Astrocyte of the spinal cord (primary cell): ENCODE results near the gene MTA1.

Source experiments
- DNase-seq: peaks from one replicate; pipeline ENCODE4 v3.0.0; 2011; ENCODE audit warnings: low read depth, low spot score
- H3K4me3 ChIP-seq: 2 replicates; pipeline ENCODE4 v1.5.1; 2011; ENCODE audit warnings: low read depth, mild to moderate bottlenecking, low read length, moderate library complexity
- in situ Hi-C: cut with HindIII; loops from 2 replicates; pipeline ENCODE4 v1.10.0; 2017; ENCODE audit warnings: low sequenced_read_pairs
- TF ChIP-seq, protein P1 (sequence below): IDR thresholded peaks from 2 replicates; pipeline ENCODE4 v1.5.1; 2012; ENCODE audit warnings: low read depth, mild to moderate bottlenecking, low read length, inconsistent platforms

MTA1 gene

DNA sequence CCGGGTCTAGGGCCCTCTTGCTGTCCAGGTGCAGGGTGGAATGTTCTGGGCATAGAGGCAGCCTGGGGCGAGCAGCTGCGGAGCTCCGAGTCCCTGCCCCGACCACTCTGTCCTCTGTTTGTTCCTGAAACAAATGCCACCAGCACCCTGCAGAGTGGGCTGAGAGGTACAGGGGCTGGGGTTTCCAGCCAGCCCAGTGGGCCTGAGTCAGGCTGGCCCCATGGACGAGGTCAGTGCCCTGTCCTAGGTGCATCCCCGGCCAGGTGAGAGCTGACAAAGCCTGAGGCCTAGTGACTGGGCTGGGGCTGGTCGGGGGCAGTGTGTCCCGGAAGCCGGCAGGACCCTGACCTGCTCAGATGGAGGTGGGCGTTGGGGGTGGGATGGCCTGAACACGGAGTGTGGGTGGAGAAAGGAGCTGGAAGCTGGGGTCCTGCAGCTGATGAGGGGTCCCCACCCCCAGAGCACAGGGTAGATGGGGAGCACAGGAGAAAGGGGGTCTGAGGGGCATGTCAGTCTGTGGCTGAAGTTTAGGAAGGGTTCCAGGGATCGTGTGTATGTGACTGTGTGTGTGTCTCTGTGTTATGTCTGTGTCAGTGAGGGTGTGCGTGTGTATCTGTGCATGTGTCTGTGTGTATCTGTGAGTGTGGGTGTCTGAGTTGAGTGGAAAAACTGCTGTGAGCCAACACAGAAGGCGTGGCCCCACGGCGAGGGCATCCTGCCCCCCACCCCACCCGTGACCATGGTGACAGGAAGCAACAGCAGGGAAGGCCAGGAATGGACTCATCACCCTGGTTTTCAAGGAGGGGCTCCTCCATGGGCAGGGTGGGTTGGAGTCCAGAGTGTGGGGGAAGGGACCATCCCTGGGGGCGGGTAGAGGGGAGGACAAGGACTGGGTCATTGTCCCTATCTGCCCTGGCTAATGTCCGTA is 64.7 kb downstream of the MTA1 start:
- no peak overlapping the region for H3K4me3 ChIP-seq
- in situ Hi-C loops = no loop called here
- no peak for DNase-seq
- TF ChIP-seq, protein P1, sequence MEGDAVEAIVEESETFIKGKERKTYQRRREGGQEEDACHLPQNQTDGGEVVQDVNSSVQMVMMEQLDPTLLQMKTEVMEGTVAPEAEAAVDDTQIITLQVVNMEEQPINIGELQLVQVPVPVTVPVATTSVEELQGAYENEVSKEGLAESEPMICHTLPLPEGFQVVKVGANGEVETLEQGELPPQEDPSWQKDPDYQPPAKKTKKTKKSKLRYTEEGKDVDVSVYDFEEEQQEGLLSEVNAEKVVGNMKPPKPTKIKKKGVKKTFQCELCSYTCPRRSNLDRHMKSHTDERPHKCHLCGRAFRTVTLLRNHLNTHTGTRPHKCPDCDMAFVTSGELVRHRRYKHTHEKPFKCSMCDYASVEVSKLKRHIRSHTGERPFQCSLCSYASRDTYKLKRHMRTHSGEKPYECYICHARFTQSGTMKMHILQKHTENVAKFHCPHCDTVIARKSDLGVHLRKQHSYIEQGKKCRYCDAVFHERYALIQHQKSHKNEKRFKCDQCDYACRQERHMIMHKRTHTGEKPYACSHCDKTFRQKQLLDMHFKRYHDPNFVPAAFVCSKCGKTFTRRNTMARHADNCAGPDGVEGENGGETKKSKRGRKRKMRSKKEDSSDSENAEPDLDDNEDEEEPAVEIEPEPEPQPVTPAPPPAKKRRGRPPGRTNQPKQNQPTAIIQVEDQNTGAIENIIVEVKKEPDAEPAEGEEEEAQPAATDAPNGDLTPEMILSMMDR = no peak

DNA sequence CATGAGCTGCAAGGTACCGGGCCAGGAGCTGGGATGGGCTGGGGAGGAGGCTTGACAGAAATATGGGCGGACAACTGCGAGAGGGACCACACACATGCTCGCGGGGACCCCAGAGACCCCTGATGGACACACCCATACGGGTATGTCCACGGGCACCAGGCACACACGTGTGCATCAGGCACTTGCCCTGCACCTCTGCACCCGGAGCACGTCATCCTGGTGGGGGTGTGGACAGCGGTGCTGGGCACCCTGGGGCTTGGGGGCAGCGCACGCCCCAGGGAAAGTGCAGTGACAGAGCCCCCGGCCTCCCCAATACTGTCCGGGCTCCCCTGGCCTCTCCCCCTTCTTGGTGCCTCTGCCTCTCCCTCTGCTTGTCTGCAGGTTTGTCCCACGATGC is 65.4 kb downstream of the MTA1 start:
- in situ Hi-C loops = no loop called here
- DNase-seq = no peak
- TF ChIP-seq, protein P1 = no peak
- no peak overlapping the region for H3K4me3 ChIP-seq

DNA sequence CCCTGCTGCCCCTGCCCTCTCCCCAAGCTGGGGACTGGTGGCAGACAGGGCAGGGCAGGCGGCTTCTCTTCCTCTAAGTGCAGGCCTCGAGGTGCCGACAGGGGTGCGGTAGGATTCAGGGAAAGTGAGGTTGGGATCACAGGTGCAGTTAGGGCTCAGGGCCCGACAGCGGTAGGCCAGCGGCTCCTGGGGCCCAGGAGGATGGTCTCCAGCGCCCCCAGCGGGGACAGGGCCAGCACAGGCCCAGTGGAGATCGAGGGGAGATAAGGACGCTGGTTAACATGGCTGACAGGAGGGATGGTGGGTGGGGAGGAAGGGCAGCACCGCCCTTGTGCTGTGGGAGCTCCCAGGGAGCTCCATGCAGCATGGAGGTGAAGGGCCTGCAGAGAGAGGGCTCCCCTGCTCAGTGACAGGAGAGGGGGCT is 66.1 kb downstream of the MTA1 start:
- TF ChIP-seq, protein P1 = peak; percentile 50
- DNase-seq = no peak
- in situ Hi-C loops = no loop called here
- no peak overlapping the region for H3K4me3 ChIP-seq

DNA sequence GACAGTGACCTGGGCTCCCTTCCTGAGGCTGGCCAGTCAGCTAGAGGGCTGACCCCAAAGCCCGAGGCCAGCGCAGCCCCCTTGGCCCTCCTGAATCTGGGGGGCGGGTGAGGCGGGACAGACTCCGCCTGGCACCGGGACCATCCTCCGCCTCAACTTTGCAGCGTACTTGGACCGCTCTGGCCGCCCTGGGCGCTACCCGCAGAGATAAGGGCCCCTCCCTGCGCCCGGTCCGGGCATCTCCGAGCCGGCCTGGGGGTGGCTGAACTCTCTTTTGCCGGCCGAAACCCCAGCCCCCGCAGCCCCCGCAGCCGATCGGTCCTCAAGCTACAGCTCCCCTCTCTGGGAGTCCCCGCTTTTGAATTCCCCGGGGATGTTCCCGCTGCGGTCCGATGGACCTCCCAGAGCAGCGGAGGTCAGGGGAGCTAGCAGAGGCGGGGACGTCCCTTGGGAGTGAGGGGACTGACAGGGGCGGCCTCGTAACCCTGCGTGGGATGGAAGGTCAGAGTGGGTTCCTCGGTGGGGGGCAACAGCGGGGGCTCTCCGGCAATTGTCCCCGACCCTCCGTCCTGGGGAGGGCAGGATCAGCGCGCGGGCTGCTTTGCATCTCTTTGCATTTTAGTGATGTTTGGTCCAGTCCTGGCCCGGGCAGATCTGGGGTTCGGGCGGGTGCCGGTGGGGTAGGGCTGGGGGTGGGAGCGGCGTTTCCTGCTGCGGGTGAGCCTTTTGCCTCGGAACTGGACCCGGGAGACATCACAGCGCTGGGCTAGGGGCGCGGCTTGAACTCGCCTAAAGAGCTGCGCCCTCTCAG is 66.7 kb downstream of the MTA1 start, which contains the start of gene CRIP1:
TSS of gene CRIP1 (plus strand) at position 724 of the 811 bp plus-strand sequence. CDS start 374 bp downstream, outside the sequence.
- no peak within 1 kb of the TSS for H3K4me3 ChIP-seq
- TF ChIP-seq, protein P1 = no peak
- no peak for DNase-seq
- in situ Hi-C loops = no loop called here

DNA sequence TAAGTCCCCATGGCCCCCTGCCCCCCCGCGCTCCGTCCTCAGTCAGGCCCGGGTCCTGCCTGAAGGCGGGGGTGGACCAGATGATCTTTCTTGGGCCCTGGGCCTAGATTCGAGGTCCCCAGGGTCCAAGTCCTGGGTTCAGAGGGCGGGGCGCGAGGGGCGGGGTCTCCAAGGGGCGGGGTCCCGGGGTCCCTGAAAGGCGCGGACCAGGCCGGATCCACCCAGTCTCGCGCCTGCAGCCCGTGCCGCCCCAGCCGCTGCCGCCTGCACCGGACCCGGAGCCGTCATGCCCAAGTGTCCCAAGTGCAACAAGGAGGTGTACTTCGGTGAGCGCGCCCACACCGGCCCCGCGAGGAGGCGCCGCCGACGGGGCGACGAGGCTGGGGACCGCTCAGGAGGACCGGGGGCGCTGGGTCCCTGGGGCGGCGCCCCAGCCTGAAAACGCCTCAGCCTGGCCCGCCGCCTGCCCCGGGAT is 67.4 kb downstream of the MTA1 start:
- no peak for DNase-seq
- in situ Hi-C loops = no loop called here
- no peak overlapping the region for H3K4me3 ChIP-seq
- TF ChIP-seq, protein P1 = no peak

DNA sequence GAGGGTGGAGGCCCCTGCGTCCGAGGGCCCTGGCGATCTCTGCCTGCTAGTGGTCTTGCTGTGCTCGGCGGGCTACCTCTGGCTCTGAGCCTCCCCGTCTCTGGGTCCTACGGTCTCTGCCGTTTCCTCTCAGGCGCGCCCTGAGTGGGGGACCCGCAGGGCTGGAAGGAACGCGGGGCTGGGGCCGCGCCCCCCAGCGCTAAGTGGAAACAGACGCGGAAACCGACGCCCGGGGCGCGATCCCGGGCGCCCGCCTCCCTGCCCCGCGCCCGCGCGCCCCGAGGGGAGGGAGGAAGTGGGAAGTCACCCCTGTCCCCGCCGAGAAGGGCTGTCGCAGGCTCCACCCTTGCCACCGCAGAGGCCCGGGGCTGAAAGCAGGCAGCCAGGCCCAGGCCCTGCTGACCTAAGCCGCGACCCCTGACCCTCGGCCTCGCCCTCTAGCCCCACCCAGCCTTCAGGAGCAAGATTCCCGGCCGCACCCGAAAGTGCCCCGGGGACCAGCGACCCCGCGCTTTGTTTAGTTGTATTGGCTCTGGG is 67.9 kb downstream of the MTA1 start:
- in situ Hi-C loops = no loop called here
- DNase-seq = no peak
- TF ChIP-seq, protein P1 = no peak
- H3K4me3 ChIP-seq = no peak overlapping the region
